Adrenal gland (tissue), 12 donors: ENCODE results near the gene FGD5. TPM values are rescaled to one million over a fixed set of nuclear protein-coding genes. Genes with fewer than 3 reads are reported as not detected.

ENCODE experiments used
- DNase-seq, 7 donors: peaks; one replicate each; pipeline ENCODE4 v3.0.0-alpha.2; 2019 to 2020
- H3K27ac ChIP-seq, 5 donors: fragments of 200-600 bp; sonication (generic) in 4 of 5; 1 replicate in 3 of 5; 2 replicates in 2 of 5; pipeline versions ENCODE4 v1.5.1 to v1.8.0; 2016 to 2020; ENCODE audit warnings: mild to moderate bottlenecking in 1 of 5
- H3K27me3 ChIP-seq: fragments of 200-600 bp; 2 replicates; pipeline ENCODE4 v1.8.0; 2021
- H3K36me3 ChIP-seq, 2 donors: fragments of 200-600 bp; replicated peaks in 1 of 2; 1 replicate in 1 of 2; 2 replicates in 1 of 2; pipeline versions ENCODE4 v1.5.1 to v1.8.0; 2018 to 2022
- H3K4me1 ChIP-seq, 2 donors: fragments of 200-600 bp; replicated peaks in 1 of 2; 1 replicate in 1 of 2; 2 replicates in 1 of 2; pipeline versions ENCODE4 v1.5.1 to v1.8.0; 2018 to 2021
- H3K4me3 ChIP-seq, 4 donors: fragments of 200-600 bp; sonication (generic) in 3 of 4; one replicate each; pipeline ENCODE4 v1.5.1; 2016 to 2018
- H3K9me3 ChIP-seq, 3 donors: fragments of 200-600 bp; sonication (generic) in 1 of 3; replicated peaks in 1 of 3; 1 replicate in 2 of 3; 2 replicates in 1 of 3; pipeline versions ENCODE4 v1.5.1 to v1.8.0; 2016 to 2021
- POLR2A ChIP-seq, 2 donors: fragments of 450-650 bp; IDR thresholded peaks; one replicate each; pipeline ENCODE4 v1.6.1; 2017; ENCODE audit warnings: antibody characterized with exemption in 2 of 2, mild to moderate bottlenecking in 2 of 2, moderate library complexity in 1 of 2
- WGBS, 4 donors: extraction: QIAGEN DNeasy Blood & Tissue Kit in 2 of 4; methylation state at CpG; one replicate each; pipeline versions ENCODE4 v1.1.5 to v1.1.7; 2013 to 2017; 5-methylcytosine and 5-hydroxymethylcytosine counted together
- intact Hi-C, 2 donors: fragments of 100-400 bp; cut with DNase I; formaldehyde crosslinking; loops; one replicate each; pipeline versions ENCODE4 v1.14.1 to v1.15.0; 2022 to 2023
- polyA plus RNA-seq, 3 donors: library from polyadenylated mRNA; stranded (reverse); fragments of 200-250 nt in 2 of 3; fragments of 350-450 nt in 1 of 3; fragmentation: Illumina TruSeq in 1 of 3; extraction: RNeasy Lipid Tissue Mini Kit (QIAGEN cat#74804) in 1 of 3; gene quantifications; one replicate each; pipeline ENCODE4 v1.2.3, GENCODE V29; 2013 to 2014
- total RNA-seq, 9 donors: library from RNA; depleted of rRNA in 4 of 9; stranded (reverse); fragments of >200 nt in 4 of 9; fragments of 120-200 nt in 1 of 9; fragmentation: NEBNext Ultra II Directional in 1 of 9; extraction: Animal tissue kit (Norgen Biotek cat#: 25700) in 1 of 9; gene quantifications; one replicate each; pipeline versions ENCODE4 v1.1.0 to v1.2.4, GENCODE V29; 2013 to 2023
- TF ChIP-seq, protein P1 (sequence below), 6 experiments: fragments of 450-650 bp in 4 of 6; fragments of 200-600 bp in 2 of 6; sonication (generic) in 1 of 6; IDR thresholded peaks; 1 replicate in 5 of 6; 2 replicates in 1 of 6; pipeline versions ENCODE4 v1.5.1 to v1.8.0; 2016 to 2021; ENCODE audit warnings: antibody characterized with exemption in 6 of 6, mild to moderate bottlenecking in 2 of 6, moderate library complexity in 1 of 6
- donor health status: healthy with polysubstance abuse.
- donor health status: Bipolar disorder and iron deficiency.
- donor health status: DM: yes; HTN: yes; CAD: no.
- donor health status: DM: no; HTN: no; CAD: no.
- donor health status: DM: no; HTN: no; CAD: no.
- donor health status: DM: yes; HTN: yes; CAD: no.

Gene FGD5
- total and polyA plus RNA-seq, 12 donors, result 4.9 to 21.4 (median 11.2) TPM

DNA sequence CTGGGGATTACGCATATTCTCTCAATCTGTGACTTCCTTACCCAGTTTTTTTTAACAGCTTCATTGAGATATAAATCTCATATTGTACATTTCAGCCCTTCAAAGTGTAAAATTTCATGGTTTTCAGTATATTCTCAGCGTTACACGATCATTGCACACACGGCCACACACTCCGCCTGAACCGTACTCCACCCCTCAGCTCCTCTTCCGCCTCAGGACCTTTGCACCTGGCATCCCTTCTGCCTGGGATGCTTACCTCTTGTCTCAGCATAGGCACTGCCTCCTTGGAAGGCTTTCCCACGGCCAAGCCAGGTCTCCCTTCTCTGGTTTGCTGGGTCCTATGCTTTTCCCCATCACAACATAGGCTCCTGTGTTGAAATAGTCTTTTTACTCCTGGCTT lies 71.2 kb downstream of the FGD5 start:
- no peak for DNase-seq
- no peak for TF ChIP-seq POLR2A (IDR thresholded peaks at IDR 0.05)
- TF ChIP-seq, protein P1, sequence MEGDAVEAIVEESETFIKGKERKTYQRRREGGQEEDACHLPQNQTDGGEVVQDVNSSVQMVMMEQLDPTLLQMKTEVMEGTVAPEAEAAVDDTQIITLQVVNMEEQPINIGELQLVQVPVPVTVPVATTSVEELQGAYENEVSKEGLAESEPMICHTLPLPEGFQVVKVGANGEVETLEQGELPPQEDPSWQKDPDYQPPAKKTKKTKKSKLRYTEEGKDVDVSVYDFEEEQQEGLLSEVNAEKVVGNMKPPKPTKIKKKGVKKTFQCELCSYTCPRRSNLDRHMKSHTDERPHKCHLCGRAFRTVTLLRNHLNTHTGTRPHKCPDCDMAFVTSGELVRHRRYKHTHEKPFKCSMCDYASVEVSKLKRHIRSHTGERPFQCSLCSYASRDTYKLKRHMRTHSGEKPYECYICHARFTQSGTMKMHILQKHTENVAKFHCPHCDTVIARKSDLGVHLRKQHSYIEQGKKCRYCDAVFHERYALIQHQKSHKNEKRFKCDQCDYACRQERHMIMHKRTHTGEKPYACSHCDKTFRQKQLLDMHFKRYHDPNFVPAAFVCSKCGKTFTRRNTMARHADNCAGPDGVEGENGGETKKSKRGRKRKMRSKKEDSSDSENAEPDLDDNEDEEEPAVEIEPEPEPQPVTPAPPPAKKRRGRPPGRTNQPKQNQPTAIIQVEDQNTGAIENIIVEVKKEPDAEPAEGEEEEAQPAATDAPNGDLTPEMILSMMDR (IDR thresholded peaks at IDR 0.05), result no peak
- 73 to 83% (median 80%) methylated on average over 8 of the region's 8 CpGs for WGBS, 4 donors
- H3K27me3 ChIP-seq, result no peaks in the 10 kb centered on the region
- H3K4me1 ChIP-seq, result no peaks in the 10 kb centered on the region
- no peak overlapping the region for H3K27ac ChIP-seq
- no peak overlapping the region for H3K4me3 ChIP-seq
- no peaks in the 10 kb centered on the region for H3K36me3 ChIP-seq
- H3K9me3 ChIP-seq, result no peaks in the 10 kb centered on the region
- intact Hi-C loops, result no loop called here

DNA sequence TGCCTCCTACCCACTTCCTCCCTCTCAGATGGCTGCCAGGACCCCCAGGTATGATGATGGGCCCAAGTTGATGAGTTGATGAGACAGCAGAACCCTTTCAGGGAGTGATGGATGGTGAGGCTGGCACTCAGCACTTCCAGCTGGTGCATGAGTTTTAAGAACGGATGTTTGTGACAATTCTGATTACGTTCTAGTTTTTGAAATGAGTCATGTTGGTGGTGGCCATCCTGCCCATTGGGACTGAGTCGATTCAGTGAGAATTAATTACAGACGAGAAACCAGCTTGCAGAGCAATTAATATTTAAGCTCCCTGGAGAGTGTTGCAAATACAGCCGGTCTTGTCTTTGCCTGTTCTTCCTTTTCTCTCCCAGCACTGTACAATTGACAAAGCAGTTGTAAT lies 71.7 kb downstream of the FGD5 start:
- Histone ChIP-seq H3K4me3 (no peak overlapping the region), H3K27me3 (no peaks in the 10 kb centered on the region), H3K27ac (no peak overlapping the region), H3K9me3 (no peaks in the 10 kb centered on the region), H3K4me1 (no peaks in the 10 kb centered on the region), H3K36me3 (no peaks in the 10 kb centered on the region)
- intact Hi-C loops, result no loop called here
- TF ChIP-seq POLR2A (IDR thresholded peaks at IDR 0.05), result no peak
- TF ChIP-seq, protein P1 (IDR thresholded peaks at IDR 0.05), result no peak
- 58 to 69% (median 63%) methylated on average over 5 of the region's 5 CpGs for WGBS, 4 donors
- no peak for DNase-seq

DNA sequence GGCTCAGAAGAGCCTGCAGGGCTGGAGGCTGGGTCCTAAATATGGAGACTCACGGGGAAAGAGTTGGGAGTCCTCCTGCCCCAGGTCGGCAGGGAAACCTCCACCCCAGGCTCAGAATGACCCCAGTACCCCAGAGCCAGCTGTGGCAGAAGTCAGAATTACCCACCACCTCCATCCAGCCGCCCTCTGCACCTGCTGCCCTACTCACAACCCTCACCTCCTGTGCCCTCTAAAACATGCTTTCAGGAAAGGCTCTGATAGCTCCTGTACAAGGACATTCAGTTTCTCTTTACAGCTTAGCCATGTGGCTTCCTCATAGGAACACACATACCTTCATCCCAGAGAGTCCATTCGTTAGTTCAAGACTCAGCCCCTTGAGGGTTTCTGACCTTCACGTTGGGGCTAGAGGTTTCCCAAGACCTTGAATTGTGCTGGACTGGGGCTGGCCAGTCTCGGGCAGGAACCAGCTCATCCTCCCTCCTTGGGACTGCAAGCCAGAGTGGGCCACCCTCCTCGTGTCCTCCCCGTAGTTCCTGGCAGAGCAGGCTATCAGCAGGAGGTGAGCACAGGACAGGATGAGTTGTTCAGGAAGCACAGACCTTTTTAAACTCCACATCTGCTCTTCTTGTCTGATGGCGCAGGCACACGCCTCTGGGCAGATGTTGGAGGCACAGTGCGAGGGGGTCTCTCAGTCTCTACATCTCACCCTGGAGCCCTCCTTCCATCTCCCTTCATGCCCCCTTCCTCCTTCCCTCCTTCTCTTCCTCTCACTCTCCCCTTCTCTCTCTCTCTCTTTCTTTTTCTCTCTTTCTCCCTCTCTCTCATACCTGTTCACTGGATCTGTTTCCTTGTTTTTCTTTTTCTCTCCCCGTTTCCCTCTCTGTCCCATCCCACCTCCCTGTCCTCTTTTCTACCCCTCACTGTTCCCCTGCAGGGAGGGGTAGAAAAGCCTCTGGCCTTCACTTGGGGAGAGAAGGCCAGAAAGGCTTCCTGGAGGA lies 72.7 kb downstream of the FGD5 start:
- intact Hi-C loops, result no loop called here
- Histone ChIP-seq H3K9me3 (no peaks in the 10 kb centered on the region), H3K36me3 (no peaks in the 10 kb centered on the region), H3K27ac (no peak overlapping the region), H3K4me1 (no peaks in the 10 kb centered on the region), H3K4me3 (no peak overlapping the region), H3K27me3 (no peaks in the 10 kb centered on the region)
- no peak for DNase-seq
- 49 to 59% (median 56%) methylated on average over 10 to 12 of the region's 12 CpGs for WGBS, 4 donors
- TF ChIP-seq POLR2A (IDR thresholded peaks at IDR 0.05), result no peak
- TF ChIP-seq, protein P1 (IDR thresholded peaks at IDR 0.05), result no peak

DNA sequence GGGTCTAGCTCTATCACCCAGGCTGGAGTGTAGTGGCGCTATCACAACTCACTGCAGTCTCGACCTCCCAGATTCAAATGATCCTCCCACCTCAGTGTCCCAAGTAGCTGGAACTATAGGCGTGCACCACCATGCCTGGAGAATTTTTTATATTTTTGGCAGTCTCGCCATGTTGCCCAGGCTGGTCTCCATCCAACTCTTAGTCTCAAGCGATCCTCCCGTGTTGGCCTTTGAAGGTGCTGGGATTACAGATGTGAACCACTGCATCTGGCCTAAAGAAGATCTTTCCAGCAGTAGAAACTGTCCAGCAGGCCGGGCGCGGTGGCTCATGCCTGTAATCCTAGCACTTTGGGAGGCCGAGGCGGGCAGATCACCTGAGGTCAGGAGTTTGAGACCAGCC lies 73.5 kb downstream of the FGD5 start:
- 91 to 94% (median 93%) methylated on average over 9 to 11 of the region's 11 CpGs for WGBS, 4 donors
- Histone ChIP-seq H3K9me3 (no peaks in the 10 kb centered on the region), H3K36me3 (no peaks in the 10 kb centered on the region), H3K4me1 (no peaks in the 10 kb centered on the region), H3K27me3 (no peaks in the 10 kb centered on the region), H3K4me3 (no peak overlapping the region), H3K27ac (no peak overlapping the region)
- TF ChIP-seq, protein P1 (IDR thresholded peaks at IDR 0.05), result no peak
- no peak for TF ChIP-seq POLR2A (IDR thresholded peaks at IDR 0.05)
- DNase-seq, result no peak
- intact Hi-C loops, result no loop called here
